Activated CD4-positive, alpha-beta T cell treated with anti-CD3 and anti-CD28 coated beads, Interleukin-2, amount 50 U/mL, for 1 hour (primary cell): ENCODE data around the gene STK31.
"Not testable (repeated sequence)": the region's sequence is repeated elsewhere in the genome, so short reads cannot be mapped to it uniquely, and the experiment has no call there.

Experiments used
- DNase-seq: peaks from one replicate; pipeline ENCODE4 v3.0.0-alpha.2; 2020

STK31 gene

GRCh38 chr7:23811540-23811939 lies 101.5 kb downstream of the STK31 start:
- no peak for DNase-seq

GRCh38 chr7:23828125-23828524 lies 118.1 kb downstream of the STK31 start:
- DNase-seq, result not testable (repeated sequence)

- not testable (repeated sequence) for DNase-seq
Observed at GRCh38 chr7:23832733-23833132, 122.7 kb downstream of the STK31 start.

GRCh38 chr7:23833405-23833804 lies 123.4 kb downstream of the STK31 start:
- DNase-seq, result no peak

- DNase-seq, result not testable (repeated sequence)
Observed at GRCh38 chr7:23844837-23845236, 134.8 kb downstream of the STK31 start.

GRCh38 chr7:23852135-23852534 lies 142.1 kb downstream of the STK31 start:
- no peak for DNase-seq

GRCh38 chr7:23852988-23853387 lies 143.0 kb downstream of the STK31 start:
- no peak for DNase-seq

GRCh38 chr7:23863209-23863787 lies 153.3 kb downstream of the STK31 start:
- peak; percentile 2 for DNase-seq

- DNase-seq, result no peak
Observed at GRCh38 chr7:23864973-23865372, 155.0 kb downstream of the STK31 start.

GRCh38 chr7:23873306-23873705 lies 163.3 kb downstream of the STK31 start:
- no peak for DNase-seq

GRCh38 chr7:23876526-23876925 lies 166.5 kb downstream of the STK31 start:
- DNase-seq, result not testable (repeated sequence)
